Esophagus muscularis mucosa (tissue), 4 donors: ENCODE results near the gene SLC12A8.

Experiments used
- CTCF ChIP-seq, 3 experiments: fragments of 200-600 bp in 2 of 3; fragments of 450-650 bp in 1 of 3; sonication (generic) in 2 of 3; IDR thresholded peaks; one replicate each; pipeline ENCODE4 v1.5.1; 2017 to 2019; ENCODE audit warnings: antibody characterized with exemption in 3 of 3, mild to moderate bottlenecking in 2 of 3, moderate library complexity in 1 of 3
- EP300 ChIP-seq: sonication (generic); formaldehyde crosslinking; IDR thresholded peaks from one replicate; pipeline ENCODE4 v1.6.1; 2017; ENCODE audit warnings: antibody characterized with exemption
- POLR2A ChIP-seq: fragments of 450-650 bp; IDR thresholded peaks from one replicate; pipeline ENCODE4 v1.6.1; 2017; ENCODE audit warnings: antibody characterized with exemption, moderate library complexity, mild to moderate bottlenecking, low read depth

- TF ChIP-seq CTCF (IDR thresholded peaks at IDR 0.05), result no peak
- no peak for TF ChIP-seq POLR2A
- TF ChIP-seq EP300, result no peak
These were observed 26.2 kb downstream of the SLC12A8 start for GRCh38 chr3:125186261-125186787.
